Measurements from ENCODE around the gene RMND1. TPM values are rescaled to one million over a fixed set of nuclear protein-coding genes. Genes with fewer than 3 reads are reported as not detected.
"Not testable (repeated sequence)": the region's sequence is repeated elsewhere in the genome, so short reads cannot be mapped to it uniquely, and the experiment has no call there.

The RMND1 gene
- total RNA-seq, 4 donors from 2014 or later: 18.4 to 31.8 (median 27.0) TPM

DNA sequence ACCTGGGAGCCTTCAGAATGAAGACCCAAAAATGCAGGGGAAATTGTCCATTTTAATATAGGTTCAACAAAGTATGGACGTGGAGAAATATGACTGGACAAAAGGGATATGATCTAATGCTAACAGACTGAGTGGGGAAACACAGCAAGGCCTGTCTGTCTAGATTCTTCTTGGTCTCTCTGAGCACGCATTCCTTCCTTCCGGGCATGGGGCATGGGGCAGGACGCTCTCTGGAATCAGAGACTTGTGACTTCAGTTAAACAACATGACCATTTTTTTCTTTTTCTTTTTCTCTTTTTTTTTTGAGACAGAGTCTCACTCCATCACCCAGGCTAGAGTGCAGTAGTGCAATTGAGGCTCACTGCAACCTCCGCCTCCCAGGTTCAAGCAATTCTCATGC is 92.4 kb downstream of the RMND1 start:
- no peaks in the 10 kb centered on the region for H3K27me3 ChIP-seq
- no peaks in the 10 kb centered on the region for H3K9me3 ChIP-seq
- no peak overlapping the region for H3K4me3 ChIP-seq
- WGBS, 2 donors: 69 to 70% methylated on average over 5 of the region's 5 CpGs
- H3K27ac ChIP-seq: no peak overlapping the region
- DNase-seq (ENCODE audit: low spot score in 2 of 2): no peak
- TF ChIP-seq POLR2A (IDR thresholded peaks at IDR 0.05): no peak
- TF ChIP-seq, protein P1, sequence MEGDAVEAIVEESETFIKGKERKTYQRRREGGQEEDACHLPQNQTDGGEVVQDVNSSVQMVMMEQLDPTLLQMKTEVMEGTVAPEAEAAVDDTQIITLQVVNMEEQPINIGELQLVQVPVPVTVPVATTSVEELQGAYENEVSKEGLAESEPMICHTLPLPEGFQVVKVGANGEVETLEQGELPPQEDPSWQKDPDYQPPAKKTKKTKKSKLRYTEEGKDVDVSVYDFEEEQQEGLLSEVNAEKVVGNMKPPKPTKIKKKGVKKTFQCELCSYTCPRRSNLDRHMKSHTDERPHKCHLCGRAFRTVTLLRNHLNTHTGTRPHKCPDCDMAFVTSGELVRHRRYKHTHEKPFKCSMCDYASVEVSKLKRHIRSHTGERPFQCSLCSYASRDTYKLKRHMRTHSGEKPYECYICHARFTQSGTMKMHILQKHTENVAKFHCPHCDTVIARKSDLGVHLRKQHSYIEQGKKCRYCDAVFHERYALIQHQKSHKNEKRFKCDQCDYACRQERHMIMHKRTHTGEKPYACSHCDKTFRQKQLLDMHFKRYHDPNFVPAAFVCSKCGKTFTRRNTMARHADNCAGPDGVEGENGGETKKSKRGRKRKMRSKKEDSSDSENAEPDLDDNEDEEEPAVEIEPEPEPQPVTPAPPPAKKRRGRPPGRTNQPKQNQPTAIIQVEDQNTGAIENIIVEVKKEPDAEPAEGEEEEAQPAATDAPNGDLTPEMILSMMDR (IDR thresholded peaks at IDR 0.05): no peak
- no peak for TF ChIP-seq EP300 (IDR thresholded peaks at IDR 0.05)
- H3K4me1 ChIP-seq: peaks cover 0 to 21% (median 8%) of the 10 kb centered on the region in 4 donors
- peaks cover 0 to 45% (median 0%) of the 10 kb centered on the region in 3 donors for H3K36me3 ChIP-seq

- no peak for DNase-seq (ENCODE audit: low spot score in 2 of 2)
- H3K36me3 ChIP-seq: peaks cover 0 to 54% (median 0%) of the 10 kb centered on the region in 3 donors
- H3K9me3 ChIP-seq: no peaks in the 10 kb centered on the region
- no peaks in the 10 kb centered on the region for H3K27me3 ChIP-seq
- H3K27ac ChIP-seq: peak overlapping the region in 1 of 4 donors; percentile 12
- 41 to 48% methylated on average over 3 of the region's 3 CpGs for WGBS, 2 donors
- no peak overlapping the region for H3K4me3 ChIP-seq
- TF ChIP-seq EP300 (IDR thresholded peaks at IDR 0.05) (no peak), POLR2A (IDR thresholded peaks at IDR 0.05) (no peak)
- TF ChIP-seq, protein P1 (IDR thresholded peaks at IDR 0.05): no peak
- peaks cover 0 to 21% (median 8%) of the 10 kb centered on the region in 4 donors for H3K4me1 ChIP-seq
Observed at GRCh38 chr6:151358475-151358874, 93.5 kb downstream of the RMND1 start.

DNA sequence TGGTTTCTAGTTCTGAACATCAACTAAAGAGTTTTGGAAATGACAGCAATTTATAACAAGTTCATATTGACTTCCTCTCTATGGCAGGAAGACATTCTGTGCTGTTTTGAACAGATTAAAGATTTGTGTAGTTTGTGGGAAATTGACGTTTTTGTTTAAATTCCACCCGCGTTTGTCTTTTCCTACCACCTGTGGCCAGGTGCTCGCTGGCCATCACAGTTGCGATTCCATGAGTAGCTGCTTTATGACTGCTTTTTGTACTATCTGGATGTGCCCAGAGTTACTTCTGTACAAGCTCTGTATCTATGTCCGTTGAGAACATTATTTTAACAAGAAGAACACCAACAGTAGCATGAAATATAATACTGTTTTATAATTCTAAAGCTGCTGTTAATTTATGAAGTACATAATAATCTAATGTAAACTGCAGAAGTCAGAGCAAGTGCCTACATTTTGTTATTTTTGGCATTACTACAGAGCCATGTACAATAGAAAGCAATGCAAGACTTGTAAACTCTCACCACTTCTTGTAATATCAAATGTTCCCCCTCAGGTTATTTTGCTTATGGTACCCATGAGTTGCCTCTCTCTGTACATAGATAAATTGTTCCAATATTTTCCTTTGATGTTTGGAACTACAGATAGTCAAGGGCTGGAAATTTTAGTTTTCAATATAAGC is 94.0 kb downstream of the RMND1 start:
- Histone ChIP-seq H3K4me1 (peaks cover 0 to 21% (median 8%) of the 10 kb centered on the region in 4 donors), H3K9me3 (no peaks in the 10 kb centered on the region), H3K36me3 (peaks cover 0 to 56% (median 0%) of the 10 kb centered on the region in 3 donors), H3K27ac (peak overlapping the region in 1 of 4 donors; percentile 70), H3K4me3 (no peak overlapping the region), H3K27me3 (no peaks in the 10 kb centered on the region)
- TF ChIP-seq POLR2A (IDR thresholded peaks at IDR 0.05) (no peak), EP300 (IDR thresholded peaks at IDR 0.05) (no peak)
- TF ChIP-seq, protein P1 (IDR thresholded peaks at IDR 0.05): no peak
- WGBS, 2 donors: 72 to 74% methylated on average over 6 of the region's 6 CpGs
- no peak for DNase-seq (ENCODE audit: low spot score in 2 of 2)

DNA sequence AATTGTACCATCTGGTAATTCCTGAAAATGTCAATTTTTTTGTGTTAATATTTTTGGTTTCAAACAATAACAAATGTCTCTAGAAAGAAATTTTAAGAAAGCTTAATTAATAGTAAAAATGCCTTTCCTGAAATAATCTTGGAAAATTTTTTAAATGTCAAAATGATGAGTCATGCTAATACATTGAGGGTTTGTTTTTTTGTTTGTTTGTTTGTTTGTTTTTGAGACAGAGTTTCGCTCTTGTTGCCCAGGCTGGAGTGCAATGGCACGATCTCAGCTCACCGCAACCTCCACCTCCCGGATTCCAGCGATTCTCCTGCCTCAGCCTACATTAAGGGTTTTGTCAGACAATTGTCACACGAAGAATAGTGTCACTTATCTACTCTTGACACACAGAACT is 94.9 kb downstream of the RMND1 start:
- H3K27me3 ChIP-seq; H3K4me3 ChIP-seq; H3K9me3 ChIP-seq; DNase-seq (ENCODE audit: low spot score in 2 of 2): not testable (repeated sequence)
- peaks cover 0 to 54% (median 0%) of the 10 kb centered on the region in 3 donors for H3K36me3 ChIP-seq
- H3K4me1 ChIP-seq: peaks cover 0 to 21% (median 8%) of the 10 kb centered on the region in 4 donors
- H3K27ac ChIP-seq: peak overlapping the region in 1 of 4 donors; percentile 70
- 53 to 73% methylated on average over 6 of the region's 6 CpGs for WGBS, 2 donors

Small RNA genes lying within 50 kb of the gene (small RNA-seq; reads per million reads assigned to genes)
- not detected for gene RF00019

Other genes with a start within 250 kb of the RMND1 start
- gene AKAP12, start 212.2 kb downstream of the RMND1 start, total RNA-seq: 100 to 1,000 TPM; 214 to 268 (median 232) TPM
- 10 to 100 TPM in 2 of 4 donors, 1 to 10 TPM in 2; 5.7 to 13.8 (median 10.2) TPM for gene ZBTB2, start 60.6 kb downstream of the RMND1 start, total RNA-seq
- 1 to 10 TPM in 3 of 4 donors, under 1 TPM in 1; 0.66 to 3.3 (median 1.4) TPM for gene CCDC170, start 41.9 kb upstream of the RMND1 start, total RNA-seq